GM12878 (cell line): ENCODE data around the gene C1QTNF9.

Experiments used
- CBX3 ChIP-seq: fragments of 200-600 bp; sonication (generic); IDR thresholded peaks from 2 replicates; pipeline ENCODE4 v1.6.1; 2016; ENCODE audit warnings: low read depth, borderline replicate concordance
- RUNX3 ChIP-seq: IDR thresholded peaks from 2 replicates; pipeline ENCODE4 v1.6.1; 2012; ENCODE audit warnings: low read length, inconsistent platforms
- ZNF274 ChIP-seq: IDR thresholded peaks from one replicate; pipeline ENCODE4 v1.8.0; 2011; ENCODE audit not compliant: insufficient read length, insufficient read depth
- ZSCAN29 ChIP-seq: fragments of 450-650 bp; IDR thresholded peaks from 2 replicates; pipeline ENCODE4 v1.6.1; 2017; ENCODE audit warnings: mild to moderate bottlenecking, moderate library complexity

GRCh38 chr13:24267801-24268200, 41.6 kb upstream of the C1QTNF9 start:
- TF ChIP-seq ZNF274, result no peak
- TF ChIP-seq CBX3, result no peak
- TF ChIP-seq ZSCAN29, result no peak
- TF ChIP-seq RUNX3, result no peak
